A673 (cell line): ENCODE measurements around the gene AKR1C1.
"Not testable (repeated sequence)": the region's sequence is repeated elsewhere in the genome, so short reads cannot be mapped to it uniquely, and the experiment has no call there.

Source experiments
- EZH2 ChIP-seq: fragments of 200-600 bp; sonication (generic); IDR thresholded peaks from 2 replicates; pipeline ENCODE4 v1.6.1; 2017; ENCODE audit warnings: borderline replicate concordance, low read depth, mild to moderate bottlenecking, mixed read lengths, antibody characterized with exemption, low read length; ENCODE audit not compliant: poor library complexity, severe bottlenecking
- TF ChIP-seq, protein P1 (sequence below): fragments of 300-800, 200-600 bp; sonication (generic); conservative IDR thresholded peaks from 2 replicates; pipeline ENCODE4 v1.5.1; 2017; ENCODE audit warnings: low read depth, mild to moderate bottlenecking, antibody characterized with exemption, low read length, moderate library complexity, mixed read lengths

GRCh38 chr10:5019770-5020612 is 56.8 kb downstream of the AKR1C1 start:
- TF ChIP-seq, protein P1, sequence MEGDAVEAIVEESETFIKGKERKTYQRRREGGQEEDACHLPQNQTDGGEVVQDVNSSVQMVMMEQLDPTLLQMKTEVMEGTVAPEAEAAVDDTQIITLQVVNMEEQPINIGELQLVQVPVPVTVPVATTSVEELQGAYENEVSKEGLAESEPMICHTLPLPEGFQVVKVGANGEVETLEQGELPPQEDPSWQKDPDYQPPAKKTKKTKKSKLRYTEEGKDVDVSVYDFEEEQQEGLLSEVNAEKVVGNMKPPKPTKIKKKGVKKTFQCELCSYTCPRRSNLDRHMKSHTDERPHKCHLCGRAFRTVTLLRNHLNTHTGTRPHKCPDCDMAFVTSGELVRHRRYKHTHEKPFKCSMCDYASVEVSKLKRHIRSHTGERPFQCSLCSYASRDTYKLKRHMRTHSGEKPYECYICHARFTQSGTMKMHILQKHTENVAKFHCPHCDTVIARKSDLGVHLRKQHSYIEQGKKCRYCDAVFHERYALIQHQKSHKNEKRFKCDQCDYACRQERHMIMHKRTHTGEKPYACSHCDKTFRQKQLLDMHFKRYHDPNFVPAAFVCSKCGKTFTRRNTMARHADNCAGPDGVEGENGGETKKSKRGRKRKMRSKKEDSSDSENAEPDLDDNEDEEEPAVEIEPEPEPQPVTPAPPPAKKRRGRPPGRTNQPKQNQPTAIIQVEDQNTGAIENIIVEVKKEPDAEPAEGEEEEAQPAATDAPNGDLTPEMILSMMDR = not testable (repeated sequence)
- TF ChIP-seq EZH2 = not testable (repeated sequence)
